Liver (tissue), 3 donors: ENCODE results near the gene SNAPIN.

Source experiments
- CTCF ChIP-seq: fragments of 150-350 bp; IDR thresholded peaks from 2 replicates; pipeline ENCODE4 v1.5.1; 2017; ENCODE audit warnings: improper control_type of control experiment, low read depth, low read length; ENCODE audit not compliant: missing input control
- GABPA ChIP-seq, 2 donors: IDR thresholded peaks in 1 of 2; conservative IDR thresholded peaks in 1 of 2; 2 replicates each; pipeline ENCODE4 v1.6.1; 2016; ENCODE audit warnings: antibody characterized with exemption in 2 of 2, mild to moderate bottlenecking in 1 of 2, moderate library complexity in 1 of 2
- REST ChIP-seq: IDR thresholded peaks from 2 replicates; pipeline ENCODE4 v1.6.1; 2016; ENCODE audit warnings: antibody characterized with exemption, mild to moderate bottlenecking
- TAF1 ChIP-seq: conservative IDR thresholded peaks from 2 replicates; pipeline ENCODE4 v1.6.1; 2016; ENCODE audit warnings: antibody characterized with exemption, mild to moderate bottlenecking
- donor health status: healthy.
- donor health status: healthy.

- TF ChIP-seq GABPA (IDR thresholded peaks at IDR 0.05 in 1 of 2, conservative IDR thresholded peaks at IDR 0.05 in 1 of 2) (no peak), CTCF (no peak), TAF1 (no peak), REST (no peak)
Measured at GRCh38 chr1:153682730-153683129, 24.2 kb downstream of the SNAPIN start.
